OCI-LY7 (cell line): Measurements from ENCODE around the gene COL6A5. TPM values are rescaled to one million over a fixed set of nuclear protein-coding genes. Genes with fewer than 3 reads are reported as not detected.

Source experiments
- BruUV-seq: library from RNA; stranded (reverse); fragments of 400-500 nt; replicated peaks from 2 replicates; lab custom pipeline; 2021; lab: Mats Ljungman, UMichigan
- CTCF ChIA-PET: fragments of 300-600 bp; sonication (Branson Sonifier 250); formaldehyde crosslinking; loops from one replicate; lab custom pipeline; 2022; ENCODE audit warnings: antibody characterized with exemption; ENCODE audit not compliant: unreplicated experiment; lab: Charles Lee
- POLR2A ChIA-PET: fragments of 300-600 bp; sonication (Branson Sonifier 250); formaldehyde crosslinking; loops from one replicate; lab custom pipeline; 2022; ENCODE audit warnings: antibody characterized with exemption; lab: Charles Lee
- DNase-seq: peaks from one replicate; pipeline ENCODE4 v3.0.0-alpha.2; 2015; ENCODE audit warnings: low spot score
- H2AFZ ChIP-seq: fragments of 200-600 bp; sonication (generic), shearing (Covaris generic); 2 replicates; pipeline ENCODE4 v1.6.1; 2014; ENCODE audit warnings: mild to moderate bottlenecking, antibody characterized with exemption, low read length, moderate library complexity
- H3K27ac ChIP-seq: fragments of 200-600 bp; sonication (generic); 2 replicates; pipeline ENCODE4 v1.5.1; 2014; ENCODE audit warnings: mixed run types, low read depth, mild to moderate bottlenecking, moderate library complexity, low read length, inconsistent platforms; ENCODE audit not compliant: poor library complexity, severe bottlenecking
- H3K36me3 ChIP-seq: fragments of 200-600 bp; sonication (generic); 2 replicates; pipeline ENCODE4 v1.6.1; 2014; ENCODE audit warnings: mild to moderate bottlenecking, antibody characterized with exemption, low read length, moderate library complexity, mixed read lengths; ENCODE audit not compliant: insufficient read depth
- H3K4me1 ChIP-seq: fragments of 200-600 bp; sonication (generic); 2 replicates; pipeline ENCODE4 v1.5.1; 2014; ENCODE audit warnings: mild to moderate bottlenecking, low read length; ENCODE audit not compliant: insufficient read depth, poor library complexity, severe bottlenecking
- H3K4me2 ChIP-seq: fragments of 200-600 bp; sonication (generic); 2 replicates; pipeline ENCODE4 v1.6.1; 2014; ENCODE audit warnings: mild to moderate bottlenecking, low read length
- H3K4me3 ChIP-seq: fragments of 200-600 bp; sonication (generic); 2 replicates; pipeline ENCODE4 v1.5.1; 2014; ENCODE audit warnings: mild to moderate bottlenecking, low read depth, low read length; ENCODE audit not compliant: poor library complexity, severe bottlenecking
- H3K79me2 ChIP-seq: fragments of 200-600 bp; sonication (generic); 2 replicates; pipeline ENCODE4 v1.6.1; 2016; ENCODE audit warnings: low read depth, mild to moderate bottlenecking, low read length, moderate library complexity, mixed read lengths; ENCODE audit not compliant: insufficient read depth
- H3K9me2 ChIP-seq: fragments of 200-600 bp; sonication (generic); 2 replicates; pipeline ENCODE4 v1.6.1; 2016; ENCODE audit warnings: mild to moderate bottlenecking, low read length, mixed read lengths; ENCODE audit not compliant: insufficient read depth
- H3K9me3 ChIP-seq: fragments of 200-600 bp; sonication (generic); 2 replicates; pipeline ENCODE4 v1.6.1; 2014; ENCODE audit warnings: mild to moderate bottlenecking, mixed run types, low read length, mixed read lengths
- H4K20me1 ChIP-seq: fragments of 200-600 bp; sonication (generic); 2 replicates; pipeline ENCODE4 v1.6.1; 2014; ENCODE audit warnings: mild to moderate bottlenecking, antibody characterized with exemption, low read length, moderate library complexity, mixed read lengths; ENCODE audit not compliant: insufficient read depth
- CTCF ChIP-seq: fragments of 200-600 bp; sonication (generic); conservative IDR thresholded peaks from 2 replicates; pipeline ENCODE4 v1.5.1; 2014; ENCODE audit warnings: mild to moderate bottlenecking, antibody characterized with exemption, low read length, moderate library complexity, mixed read lengths
- EZH2phosphoT487 ChIP-seq: fragments of 200-600 bp; sonication (generic); IDR thresholded peaks from 2 replicates; pipeline ENCODE4 v1.6.1; 2018; ENCODE audit warnings: low read depth, borderline replicate concordance, mild to moderate bottlenecking, mixed run types, antibody characterized with exemption, low read length, moderate library complexity, mixed read lengths
- intact Hi-C: fragments of 100-400 bp; cut with micrococcal nuclease; formaldehyde crosslinking; loops from one replicate; pipeline ENCODE4 v1.10.0; 2022; ENCODE audit not compliant: unreplicated experiment
- total RNA-seq, 2 experiments: library from RNA; depleted of rRNA in 1 of 2; stranded (reverse); fragments of >200 nt in 1 of 2; shearing (Covaris generic) in 1 of 2; gene quantifications; 2 replicates each; pipeline ENCODE4 v1.2.3, GENCODE V29; 2014 to 2022

The COL6A5 gene
- total RNA-seq, 2 experiments from 2014 or later, result not detected

- Histone ChIP-seq H3K9me3 (no peaks in the 10 kb centered on the region), H4K20me1 (no peaks in the 10 kb centered on the region), H3K79me2 (no peaks in the 10 kb centered on the region), H3K27ac (no peak overlapping the region), H3K36me3 (no peaks in the 10 kb centered on the region), H2AFZ (no peak overlapping the region), H3K9me2 (no peaks in the 10 kb centered on the region), H3K4me2 (no peak overlapping the region), H3K4me3 (no peak overlapping the region), H3K4me1 (no peaks in the 10 kb centered on the region)
- intact Hi-C loops, result no loop called here
- BruUV-seq, result no TSS peak
- ChIA-PET POLR2A (no interaction called here), CTCF (no interaction called here)
- no peak for TF ChIP-seq EZH2phosphoT487
- TF ChIP-seq CTCF, result no peak
- DNase-seq, result no peak
Observed at GRCh38 chr3:130456540-130456939, 111.1 kb downstream of the COL6A5 start.

GRCh38 chr3:130457671-130458070, 112.2 kb downstream of the COL6A5 start:
- no peak overlapping the region for H2AFZ ChIP-seq
- H3K36me3 ChIP-seq, result no peaks in the 10 kb centered on the region
- TF ChIP-seq EZH2phosphoT487 (no peak), CTCF (no peak)
- no peak overlapping the region for H3K4me2 ChIP-seq
- no peaks in the 10 kb centered on the region for H3K79me2 ChIP-seq
- no peaks in the 10 kb centered on the region for H3K4me1 ChIP-seq
- H3K9me3 ChIP-seq, result no peaks in the 10 kb centered on the region
- H4K20me1 ChIP-seq, result no peaks in the 10 kb centered on the region
- ChIA-PET CTCF (no interaction called here), POLR2A (interaction anchor here (0.6 kb wide), 1 partner anchor 22 kb away, joined by 3 read pairs; no protein-coding TSS in a partner anchor)
- no peak for DNase-seq
- no peak overlapping the region for H3K27ac ChIP-seq
- H3K4me3 ChIP-seq, result no peak overlapping the region
- intact Hi-C loops, result no loop called here
- H3K9me2 ChIP-seq, result no peaks in the 10 kb centered on the region
- BruUV-seq, result no TSS peak

- H3K9me2 ChIP-seq, result no peaks in the 10 kb centered on the region
- H2AFZ ChIP-seq, result no peak overlapping the region
- no peak for TF ChIP-seq CTCF
- TF ChIP-seq EZH2phosphoT487, result no peak
- H3K4me1 ChIP-seq, result no peaks in the 10 kb centered on the region
- no peak overlapping the region for H3K4me3 ChIP-seq
- no peaks in the 10 kb centered on the region for H3K9me3 ChIP-seq
- no peaks in the 10 kb centered on the region for H3K36me3 ChIP-seq
- no peaks in the 10 kb centered on the region for H3K79me2 ChIP-seq
- H4K20me1 ChIP-seq, result no peaks in the 10 kb centered on the region
- ChIA-PET POLR2A (no interaction called here), CTCF (no interaction called here)
- H3K4me2 ChIP-seq, result no peak overlapping the region
- DNase-seq, result no peak
- no TSS peak for BruUV-seq
- H3K27ac ChIP-seq, result no peak overlapping the region
- intact Hi-C loops, result no loop called here
Observed at GRCh38 chr3:130459944-130460343, 114.5 kb downstream of the COL6A5 start.
